Forelimb muscle (tissue), 1 donor: ENCODE results near the gene SPINK5. TPM values are rescaled to one million over a fixed set of nuclear protein-coding genes. Genes with fewer than 3 reads are reported as not detected.

Source experiments
- DNase-seq: peaks from one replicate; pipeline ENCODE4 v3.0.0-alpha.2; 2013; ENCODE audit warnings: low read depth
- polyA plus RNA-seq: library from polyadenylated mRNA; unstranded; fragments of 120-200 nt; gene quantifications from one replicate; pipeline ENCODE4 v1.2.1, GENCODE V29; 2013; ENCODE audit not compliant: insufficient read length

SPINK5 gene
- polyA plus RNA-seq, 1 donor = not detected

DNA sequence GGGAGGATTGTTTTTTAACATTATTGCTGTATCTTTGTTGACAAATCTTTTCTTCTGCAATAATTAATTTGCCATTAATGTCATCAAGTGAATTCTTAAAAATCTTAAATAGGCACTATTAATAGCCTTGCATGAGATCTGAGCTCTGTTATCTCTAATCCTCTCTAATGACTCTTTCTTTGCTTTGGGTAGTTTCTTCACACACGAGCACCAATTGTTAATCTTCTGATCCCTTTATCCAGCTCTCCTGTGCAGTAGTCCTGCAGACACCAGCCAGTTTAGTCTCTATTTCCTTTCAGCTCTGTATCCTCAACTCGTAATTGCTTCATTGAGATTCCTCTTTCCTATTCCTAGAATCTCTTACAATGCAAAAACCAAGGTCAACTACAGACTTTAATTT is 112.7 kb downstream of the SPINK5 start:
- no peak for DNase-seq

- DNase-seq = no peak
These were observed 113.4 kb downstream of the SPINK5 start for GRCh38 chr5:148177207-148177606.

DNA sequence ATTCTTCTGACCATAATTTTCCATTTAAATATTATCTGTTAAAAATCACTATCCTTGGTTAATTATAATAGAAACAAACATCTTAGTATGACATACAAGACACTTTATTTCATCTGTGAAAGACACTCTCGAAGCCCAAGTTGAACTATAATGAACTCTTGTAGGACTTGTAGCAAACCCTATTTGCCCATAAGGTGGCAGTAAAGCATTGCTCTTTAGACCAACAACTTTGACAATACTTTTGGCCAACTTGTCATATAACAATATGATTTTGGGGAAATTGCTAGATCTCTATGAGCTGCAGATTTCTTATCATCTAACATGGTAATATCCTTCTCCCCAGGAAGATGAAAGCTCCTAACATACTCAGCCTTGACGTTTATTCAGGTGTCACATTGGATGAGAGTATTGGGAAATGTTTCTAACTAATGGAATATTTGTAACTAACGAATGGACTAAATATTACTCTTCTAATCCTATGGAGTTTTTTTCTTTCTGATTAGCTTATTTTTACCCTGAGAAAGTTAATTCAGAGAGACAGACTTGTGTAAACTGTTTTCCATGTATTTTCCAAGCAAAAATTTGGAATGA is 115.5 kb downstream of the SPINK5 start:
- peak; percentile 31 for DNase-seq

DNA sequence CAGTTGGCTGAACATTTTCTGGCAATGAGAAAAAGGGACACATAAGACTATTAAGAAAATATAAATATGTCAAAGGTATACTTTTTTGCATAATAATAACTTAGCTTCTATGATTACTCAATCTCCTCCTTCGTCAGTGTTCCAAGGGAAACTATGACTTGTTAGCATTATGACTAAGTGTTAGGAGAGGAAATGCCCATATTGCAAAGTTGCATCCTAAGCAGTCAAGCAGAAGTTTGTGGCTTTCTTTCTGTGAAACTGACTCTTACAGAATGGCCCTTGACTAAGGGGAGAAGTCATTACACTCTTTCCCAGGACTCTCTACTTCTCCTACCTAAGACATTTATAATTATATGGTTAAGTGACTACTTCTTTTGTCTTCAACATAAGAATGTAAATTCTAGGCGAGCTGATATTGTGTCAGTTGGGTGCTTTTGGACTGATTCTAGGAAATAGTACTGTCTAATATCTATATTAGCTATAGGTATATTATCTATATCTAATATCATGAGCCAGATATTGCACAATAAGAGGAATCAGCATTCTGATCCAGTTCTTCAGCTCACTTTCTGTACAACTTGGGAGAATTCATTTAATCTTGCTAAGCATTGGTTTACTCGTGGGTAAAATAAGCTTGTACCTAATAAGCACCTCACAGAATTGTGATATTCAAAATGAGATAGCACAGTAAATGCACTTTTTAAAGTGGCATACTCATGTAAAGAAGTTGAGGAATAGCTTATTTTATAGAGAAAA is 122.6 kb downstream of the SPINK5 start:
- peak; percentile 1 for DNase-seq

Other genes with a start within 250 kb of the SPINK5 start
- gene SPINK1, start 232.3 kb upstream of the SPINK5 start, polyA plus RNA-seq = not detected
- not detected for gene SCGB3A2, start 185.3 kb upstream of the SPINK5 start, polyA plus RNA-seq
- gene C5orf46, start 157.4 kb upstream of the SPINK5 start, polyA plus RNA-seq = not detected
- gene SPINK14, start 104.6 kb downstream of the SPINK5 start, polyA plus RNA-seq = not detected
- gene SPINK6, start 139.1 kb downstream of the SPINK5 start, polyA plus RNA-seq = not detected
- gene MARCOL, start 174.5 kb downstream of the SPINK5 start, polyA plus RNA-seq = not detected
- 0.33 TPM for gene SPINK13, start 204.8 kb downstream of the SPINK5 start, polyA plus RNA-seq
- 0.23 TPM for gene SPINK7, start 248.4 kb downstream of the SPINK5 start, polyA plus RNA-seq